HG03139 (cell line): ENCODE results near the gene MAP4K3.
"Not testable (repeated sequence)": the region's sequence is repeated elsewhere in the genome, so short reads cannot be mapped to it uniquely, and the experiment has no call there.

ENCODE experiments used
- ATAC-seq: cut with Tn5 transposase; IDR thresholded peaks from one replicate; pipeline ENCODE4 v1.9.1; 2021; ENCODE audit not compliant: unreplicated experiment

Gene MAP4K3

GRCh38 chr2:39247512-39248043 is 189.5 kb downstream of the MAP4K3 start:
- ATAC-seq: no peak

GRCh38 chr2:39246382-39246980 is 190.6 kb downstream of the MAP4K3 start:
- peak; percentile 49 for ATAC-seq

GRCh38 chr2:39244963-39245625 is 192.0 kb downstream of the MAP4K3 start:
- not testable (repeated sequence) for ATAC-seq

GRCh38 chr2:39244241-39244862 is 192.7 kb downstream of the MAP4K3 start:
- not testable (repeated sequence) for ATAC-seq

GRCh38 chr2:39243469-39244123 is 193.5 kb downstream of the MAP4K3 start, which contains the start of gene CDKL4:
Gene CDKL4 (minus strand): TSS chr2:39243970.
- ATAC-seq: no peak

- no peak for ATAC-seq
These were observed 195.5 kb downstream of the MAP4K3 start for GRCh38 chr2:39241588-39241987.

- no peak for ATAC-seq
These were observed 196.3 kb downstream of the MAP4K3 start for GRCh38 chr2:39240758-39241157.

- ATAC-seq: no peak
These were observed 202.3 kb downstream of the MAP4K3 start for GRCh38 chr2:39234754-39235153.

- no peak for ATAC-seq
These were observed 204.9 kb downstream of the MAP4K3 start for GRCh38 chr2:39232141-39232540.

- peak; percentile 18 for ATAC-seq
These were observed 208.5 kb downstream of the MAP4K3 start for GRCh38 chr2:39228413-39229209.

- peak; percentile 87 for ATAC-seq
These were observed 209.3 kb downstream of the MAP4K3 start for GRCh38 chr2:39227628-39228412.

- no peak for ATAC-seq
These were observed 211.5 kb downstream of the MAP4K3 start for GRCh38 chr2:39225567-39225966.

- ATAC-seq: no peak
These were observed 213.2 kb downstream of the MAP4K3 start for GRCh38 chr2:39223909-39224308.

GRCh38 chr2:39221459-39221858 is 215.6 kb downstream of the MAP4K3 start:
- ATAC-seq: no peak

GRCh38 chr2:39220136-39220535 is 216.9 kb downstream of the MAP4K3 start:
- no peak for ATAC-seq

- no peak for ATAC-seq
These were observed 218.7 kb downstream of the MAP4K3 start for GRCh38 chr2:39218391-39218790.

GRCh38 chr2:39217192-39217550 is 219.9 kb downstream of the MAP4K3 start:
- ATAC-seq: no peak

- ATAC-seq: no peak
These were observed 220.5 kb downstream of the MAP4K3 start for GRCh38 chr2:39216346-39217191.

- ATAC-seq: no peak
These were observed 221.5 kb downstream of the MAP4K3 start for GRCh38 chr2:39215545-39215944.
